IMR-90 (cell line): ENCODE measurements around the gene AKAP6. TPM values are rescaled to one million over a fixed set of nuclear protein-coding genes. Genes with fewer than 3 reads are reported as not detected.
A peak's percentile ranks its signal among the peaks of the same experiment; 100 is the strongest.

ENCODE experiments used
- ATAC-seq: fragments of 200-7000 bp; cut with Tn5 transposase; 2 replicates; pipeline ENCODE4 v1.9.1; 2020; ENCODE audit warnings: low read depth, mild to moderate bottlenecking, moderate library complexity
- BruUV-seq: library from RNA; stranded (reverse); fragments of 400-500 nt; replicated peaks from 2 replicates; lab custom pipeline; 2021; lab: Mats Ljungman, UMichigan
- CTCF ChIA-PET: fragments of 300-600 bp; formaldehyde crosslinking; extraction: SDS; loops from one replicate; lab custom pipeline; 2021; ENCODE audit warnings: antibody characterized with exemption; lab: Yijun Ruan, JAX
- POLR2A ChIA-PET: fragments of 300-600 bp; sonication (Branson Sonifier 250); formaldehyde crosslinking; loops from one replicate; lab custom pipeline; 2022; ENCODE audit warnings: antibody characterized with exemption; ENCODE audit not compliant: unreplicated experiment; lab: Charles Lee
- DNase-seq: peaks from one replicate; pipeline ENCODE4 v3.0.0; 2013
- H2AFZ ChIP-seq: replicated peaks from 2 replicates; pipeline ENCODE3; 2013; ENCODE audit warnings: low read length, mild to moderate bottlenecking; ENCODE audit not compliant: poor library complexity
- H2AK5ac ChIP-seq: 2 replicates; pipeline ENCODE4 v1.6.1; 2013; ENCODE audit warnings: low read depth, low read length, inconsistent platforms
- H2AK9ac ChIP-seq: replicated peaks from 2 replicates; pipeline ENCODE3; 2013; ENCODE audit warnings: mild to moderate bottlenecking, low read depth, low read length, moderate library complexity; ENCODE audit not compliant: poor library complexity
- H2BK120ac ChIP-seq: 2 replicates; pipeline ENCODE4 v1.6.1; 2013; ENCODE audit warnings: low read depth, low read length, inconsistent platforms
- H2BK15ac ChIP-seq: 3 replicates; pipeline ENCODE4 v1.6.1; 2013; ENCODE audit warnings: low read depth, low read length, inconsistent platforms
- H2BK20ac ChIP-seq: 2 replicates; pipeline ENCODE4 v1.6.1; 2013; ENCODE audit warnings: low read depth, mild to moderate bottlenecking, inconsistent platforms, low read length, moderate library complexity
- H2BK5ac ChIP-seq: 2 replicates; pipeline ENCODE4 v1.6.1; 2013; ENCODE audit warnings: mild to moderate bottlenecking, low read depth, low read length, inconsistent platforms; ENCODE audit not compliant: poor library complexity, severe bottlenecking
- H3K14ac ChIP-seq: replicated peaks from 2 replicates; pipeline ENCODE4 v1.6.1; 2013; ENCODE audit warnings: low read depth, low read length, inconsistent platforms
- H3K18ac ChIP-seq: 2 replicates; pipeline ENCODE4 v1.6.1; 2013; ENCODE audit warnings: low read depth, low read length, control low read depth
- H3K23ac ChIP-seq: 2 replicates; pipeline ENCODE4 v1.6.1; 2013; ENCODE audit warnings: low read depth, low read length, inconsistent platforms
- H3K27ac ChIP-seq: 2 replicates; pipeline ENCODE4 v1.5.1; 2013; ENCODE audit warnings: mild to moderate bottlenecking, control low read depth, low read length; ENCODE audit not compliant: insufficient read depth
- H3K27me3 ChIP-seq: 2 replicates; pipeline ENCODE4 v1.6.1; 2013; ENCODE audit warnings: low read length; ENCODE audit not compliant: control insufficient read depth, insufficient read depth
- H3K36me3 ChIP-seq: 2 replicates; pipeline ENCODE4 v1.6.1; 2013; ENCODE audit warnings: low read length, mixed read lengths; ENCODE audit not compliant: control insufficient read depth, insufficient read depth
- H3K4ac ChIP-seq: 2 replicates; pipeline ENCODE4 v1.6.1; 2013; ENCODE audit warnings: low read depth, low read length, inconsistent platforms
- H3K4me1 ChIP-seq: 2 replicates; pipeline ENCODE4 v1.6.1; 2013; ENCODE audit warnings: low read length, mixed read lengths; ENCODE audit not compliant: control insufficient read depth, insufficient read depth
- H3K4me2 ChIP-seq: 2 replicates; pipeline ENCODE4 v1.6.1; 2013; ENCODE audit warnings: low read depth, mild to moderate bottlenecking, control low read depth, low read length, moderate library complexity
- H3K4me3 ChIP-seq: 2 replicates; pipeline ENCODE4 v1.5.1; 2013; ENCODE audit warnings: low read depth, mild to moderate bottlenecking, control low read depth, low read length, moderate library complexity; ENCODE audit not compliant: insufficient read depth
- H3K56ac ChIP-seq: 2 replicates; pipeline ENCODE4 v1.6.1; 2013; ENCODE audit warnings: low read length, inconsistent platforms; ENCODE audit not compliant: insufficient read depth; ENCODE audit errors: extremely low read depth
- H3K79me1 ChIP-seq, 2 experiments: 2 replicates each; pipeline ENCODE4 v1.6.1; 2013; ENCODE audit warnings: low read length in 2 of 2, inconsistent platforms in 1 of 2, low read depth in 1 of 2
- H3K9ac ChIP-seq: 2 replicates; pipeline ENCODE4 v1.6.1; 2013; ENCODE audit warnings: low read depth, low read length, control low read depth
- H3K9me1 ChIP-seq: 2 replicates; pipeline ENCODE4 v1.6.1; 2013; ENCODE audit warnings: low read length, inconsistent platforms; ENCODE audit not compliant: insufficient read depth
- H3K9me3 ChIP-seq: 2 replicates; pipeline ENCODE4 v1.6.1; 2013; ENCODE audit warnings: low read length; ENCODE audit not compliant: control insufficient read depth, insufficient read depth
- H4K20me1 ChIP-seq: 2 replicates; pipeline ENCODE4 v1.6.1; 2013; ENCODE audit warnings: low read length, inconsistent platforms; ENCODE audit not compliant: insufficient read depth
- H4K5ac ChIP-seq: 2 replicates; pipeline ENCODE4 v1.6.1; 2013; ENCODE audit warnings: mild to moderate bottlenecking, low read depth, low read length, control low read depth
- H4K8ac ChIP-seq, 2 experiments: 2 replicates each; pipeline ENCODE4 v1.6.1; 2013; ENCODE audit warnings: low read depth in 2 of 2, low read length in 2 of 2, control low read depth in 1 of 2, inconsistent platforms in 1 of 2
- H4K91ac ChIP-seq: 2 replicates; pipeline ENCODE4 v1.6.1; 2013; ENCODE audit warnings: low read depth, low read length, inconsistent platforms; ENCODE audit not compliant: insufficient read depth
- BHLHE40 ChIP-seq: fragments of 150-350 bp; IDR thresholded peaks from 2 replicates; pipeline ENCODE4 v1.6.1; 2016; ENCODE audit warnings: mild to moderate bottlenecking, low read depth, low read length
- CEBPB ChIP-seq: IDR thresholded peaks from 2 replicates; pipeline ENCODE4 v1.6.1; 2012; ENCODE audit warnings: low read depth, low read length, improper control_type of control experiment
- CHD1 ChIP-seq: IDR thresholded peaks from 2 replicates; pipeline ENCODE4 v1.6.1; 2012; ENCODE audit warnings: low read depth, low read length, improper control_type of control experiment
- ELK1 ChIP-seq: fragments of 150-350 bp; IDR thresholded peaks from 2 replicates; pipeline ENCODE4 v1.6.1; 2016; ENCODE audit warnings: low read depth, mild to moderate bottlenecking, low read length, moderate library complexity, borderline replicate concordance
- MAZ ChIP-seq: IDR thresholded peaks from 2 replicates; pipeline ENCODE4 v1.6.1; 2012; ENCODE audit warnings: low read depth, mild to moderate bottlenecking, low read length, improper control_type of control experiment, moderate library complexity, borderline replicate concordance
- MXI1 ChIP-seq: IDR thresholded peaks from 2 replicates; pipeline ENCODE4 v1.6.1; 2012; ENCODE audit warnings: low read depth, mild to moderate bottlenecking, low read length, moderate library complexity, borderline replicate concordance
- POLR2A ChIP-seq: IDR thresholded peaks from 2 replicates; pipeline ENCODE4 v1.6.1; 2012; ENCODE audit warnings: mild to moderate bottlenecking, low read depth, low read length
- RAD21 ChIP-seq: IDR thresholded peaks from 2 replicates; pipeline ENCODE4 v1.6.1; 2012; ENCODE audit warnings: low read length, improper control_type of control experiment
- RFX5 ChIP-seq: IDR thresholded peaks from 2 replicates; pipeline ENCODE4 v1.8.0; 2012; ENCODE audit warnings: low read depth, mild to moderate bottlenecking, low read length, moderate library complexity
- SMC3 ChIP-seq: fragments of 150-350 bp; IDR thresholded peaks from 2 replicates; pipeline ENCODE4 v1.6.1; 2016; ENCODE audit warnings: low read depth, mild to moderate bottlenecking, antibody characterized with exemption, low read length, moderate library complexity
- WGBS, 2 experiments: methylation state at CpG; one replicate each; pipeline versions ENCODE4 v1.1.5 to v1.1.7; 2013; ENCODE audit warnings: missing lambda C conversion rate in 2 of 2; ENCODE audit not compliant: insufficient read length in 1 of 2; ENCODE audit errors: extremely low coverage in 2 of 2; 5-methylcytosine and 5-hydroxymethylcytosine counted together
- dilution Hi-C: fragments of 300-500 bp; cut with HindIII; formaldehyde crosslinking; loops from one replicate; pipeline ENCODE4 v1.14.3; 2018; ENCODE audit warnings: low sequenced_read_pairs; ENCODE audit not compliant: unreplicated experiment
- in situ Hi-C: fragments of 300-500 bp; cut with MboI; formaldehyde crosslinking; loops from 3 replicates; pipeline ENCODE4 v1.14.3; 2019; ENCODE audit warnings: low sequenced_read_pairs, inconsistent platforms, mixed read lengths
- intact Hi-C: fragments of 100-400 bp; cut with micrococcal nuclease; formaldehyde crosslinking; loops from 2 replicates; pipeline ENCODE4 v1.10.0; 2022
- polyA plus RNA-seq, 3 experiments: library from polyadenylated mRNA; depleted of rRNA; stranded (reverse); fragments of >200 nt; gene quantifications; 2 replicates each; pipeline ENCODE4 v1.2.3, GENCODE V29; 2012; ENCODE audit warnings: low replicate concordance in 1 of 3
- total RNA-seq: library from RNA; depleted of rRNA; stranded (reverse); fragments of >200 nt; gene quantifications from 2 replicates; pipeline ENCODE4 v1.2.3, GENCODE V29; 2012
- TF ChIP-seq, protein P1 (sequence below): conservative IDR thresholded peaks from 2 replicates; pipeline ENCODE4 v1.5.1; 2012; ENCODE audit warnings: mild to moderate bottlenecking, low read depth, low read length, improper control_type of control experiment

Gene AKAP6
- total and polyA plus RNA-seq, 2 of the 4 experiments (the other 2 are of a cell fraction), result 0.22 to 1.6 TPM

DNA sequence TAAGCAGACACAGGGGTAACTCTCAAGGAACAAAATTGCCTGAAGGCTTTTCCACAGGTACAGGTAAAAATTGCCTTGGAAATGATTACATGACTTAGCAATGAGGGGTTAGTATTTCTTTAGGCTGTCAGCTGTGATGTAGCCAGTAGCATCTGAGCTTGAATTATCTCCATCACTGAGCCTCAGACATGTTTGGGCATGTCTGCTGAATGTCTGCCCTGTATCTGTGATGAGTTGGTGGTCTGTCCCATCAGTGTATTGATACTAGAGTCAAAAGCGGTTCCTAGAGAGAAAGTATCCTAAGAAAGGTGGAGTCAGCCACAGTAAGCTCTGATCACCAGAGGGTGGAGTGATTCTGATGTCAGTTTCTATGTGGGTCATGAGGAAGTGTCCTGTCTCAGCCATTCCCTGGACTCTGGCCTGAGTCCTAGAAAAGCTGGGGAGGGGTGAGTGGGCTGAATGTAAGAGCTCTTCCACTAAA lies 16.3 kb downstream of the AKAP6 start:
- Histone ChIP-seq H3K9ac (no peak overlapping the region), H2AFZ (peak overlapping the region; percentile 85), H2BK120ac (peak overlapping the region; percentile 94), H3K4me2 (no peak overlapping the region), H3K23ac (peak overlapping the region; percentile 72; the same call in 1 of the 2 replicates), H4K91ac (peak overlapping the region; percentile 63), H3K4ac (peak overlapping the region; percentile 78), H3K4me3 (no peak overlapping the region), H4K8ac (peak overlapping the region; percentile 61 to 86; a peak in 3 of 4 replicates), H3K36me3 (no peaks in the 10 kb centered on the region), H4K5ac (peak overlapping the region; percentile 93), H3K27ac (peak overlapping the region; percentile 30; the same call in 1 of the 2 replicates), H2AK5ac (no peak overlapping the region; the same call in 1 of the 2 replicates), H2AK9ac (no peak overlapping the region), H3K79me1 (no peaks in the 10 kb centered on the region), H3K9me1 (no peaks in the 10 kb centered on the region), H3K27me3 (no peaks in the 10 kb centered on the region), H2BK15ac (peak overlapping the region; percentile 14; the same call in 1 of the 3 replicates), H4K20me1 (no peaks in the 10 kb centered on the region), H3K56ac (no peak overlapping the region), H2BK20ac (peak overlapping the region; percentile 87), H3K18ac (peak overlapping the region; percentile 98), H3K9me3 (no peaks in the 10 kb centered on the region), H2BK5ac (peak overlapping the region; percentile 67), H3K4me1 (peaks cover 4% of the 10 kb centered on the region), H3K14ac (peak overlapping the region; percentile 94)
- dilution Hi-C loops (no loop called here), intact Hi-C loops (no loop called here), in situ Hi-C loops (no loop called here)
- ChIA-PET CTCF (interaction anchor here (0.5 to 0.6 kb wide), 2 partner anchors 598 to 925 kb away, joined by 3 to 4 read pairs; partner anchors contain the start of gene HEATR5A), POLR2A (no interaction called here)
- ATAC-seq, result peak; percentile 62; the same call in 1 of the 2 replicates
- BruUV-seq, result no TSS peak
- TF ChIP-seq RFX5 (no peak), MXI1 (no peak), BHLHE40 (no peak), CEBPB (no peak), POLR2A (no peak), CHD1 (no peak), ELK1 (no peak), SMC3 (no peak), MAZ (no peak), RAD21 (no peak)
- TF ChIP-seq, protein P1, sequence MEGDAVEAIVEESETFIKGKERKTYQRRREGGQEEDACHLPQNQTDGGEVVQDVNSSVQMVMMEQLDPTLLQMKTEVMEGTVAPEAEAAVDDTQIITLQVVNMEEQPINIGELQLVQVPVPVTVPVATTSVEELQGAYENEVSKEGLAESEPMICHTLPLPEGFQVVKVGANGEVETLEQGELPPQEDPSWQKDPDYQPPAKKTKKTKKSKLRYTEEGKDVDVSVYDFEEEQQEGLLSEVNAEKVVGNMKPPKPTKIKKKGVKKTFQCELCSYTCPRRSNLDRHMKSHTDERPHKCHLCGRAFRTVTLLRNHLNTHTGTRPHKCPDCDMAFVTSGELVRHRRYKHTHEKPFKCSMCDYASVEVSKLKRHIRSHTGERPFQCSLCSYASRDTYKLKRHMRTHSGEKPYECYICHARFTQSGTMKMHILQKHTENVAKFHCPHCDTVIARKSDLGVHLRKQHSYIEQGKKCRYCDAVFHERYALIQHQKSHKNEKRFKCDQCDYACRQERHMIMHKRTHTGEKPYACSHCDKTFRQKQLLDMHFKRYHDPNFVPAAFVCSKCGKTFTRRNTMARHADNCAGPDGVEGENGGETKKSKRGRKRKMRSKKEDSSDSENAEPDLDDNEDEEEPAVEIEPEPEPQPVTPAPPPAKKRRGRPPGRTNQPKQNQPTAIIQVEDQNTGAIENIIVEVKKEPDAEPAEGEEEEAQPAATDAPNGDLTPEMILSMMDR, result no peak
- DNase-seq, result peak; percentile 25
- no CpG with 5 or more reads among the region's 1 CpG for WGBS, 2 experiments
